ENCODE data around the gene FNDC5.

FNDC5 gene

GRCh38 chr1:32897082-32898049, 26.7 kb upstream of the FNDC5 start:
- DNase-seq (ENCODE audit: low spot score), result no peak

DNA sequence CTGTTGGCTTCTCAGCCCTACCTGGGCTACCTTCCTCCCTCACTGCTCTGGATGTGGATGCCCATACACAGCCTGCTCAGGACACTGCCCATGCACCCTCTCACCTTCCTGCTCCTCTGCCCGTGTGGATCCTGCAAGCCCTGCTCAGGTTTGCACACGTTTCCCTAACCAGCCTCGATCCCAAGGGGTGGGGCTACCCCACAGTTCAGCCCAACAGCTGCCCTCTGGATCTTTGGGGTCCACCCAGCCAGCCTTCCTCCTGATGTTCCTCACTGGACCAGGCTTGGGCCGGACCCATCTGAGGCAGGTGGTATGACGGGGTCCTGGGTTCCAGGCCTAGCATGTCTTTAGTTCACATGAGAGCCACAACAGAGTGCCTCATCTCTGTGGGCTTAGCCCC, 25.7 kb upstream of the FNDC5 start:
- DNase-seq (ENCODE audit: low spot score), result no peak

DNA sequence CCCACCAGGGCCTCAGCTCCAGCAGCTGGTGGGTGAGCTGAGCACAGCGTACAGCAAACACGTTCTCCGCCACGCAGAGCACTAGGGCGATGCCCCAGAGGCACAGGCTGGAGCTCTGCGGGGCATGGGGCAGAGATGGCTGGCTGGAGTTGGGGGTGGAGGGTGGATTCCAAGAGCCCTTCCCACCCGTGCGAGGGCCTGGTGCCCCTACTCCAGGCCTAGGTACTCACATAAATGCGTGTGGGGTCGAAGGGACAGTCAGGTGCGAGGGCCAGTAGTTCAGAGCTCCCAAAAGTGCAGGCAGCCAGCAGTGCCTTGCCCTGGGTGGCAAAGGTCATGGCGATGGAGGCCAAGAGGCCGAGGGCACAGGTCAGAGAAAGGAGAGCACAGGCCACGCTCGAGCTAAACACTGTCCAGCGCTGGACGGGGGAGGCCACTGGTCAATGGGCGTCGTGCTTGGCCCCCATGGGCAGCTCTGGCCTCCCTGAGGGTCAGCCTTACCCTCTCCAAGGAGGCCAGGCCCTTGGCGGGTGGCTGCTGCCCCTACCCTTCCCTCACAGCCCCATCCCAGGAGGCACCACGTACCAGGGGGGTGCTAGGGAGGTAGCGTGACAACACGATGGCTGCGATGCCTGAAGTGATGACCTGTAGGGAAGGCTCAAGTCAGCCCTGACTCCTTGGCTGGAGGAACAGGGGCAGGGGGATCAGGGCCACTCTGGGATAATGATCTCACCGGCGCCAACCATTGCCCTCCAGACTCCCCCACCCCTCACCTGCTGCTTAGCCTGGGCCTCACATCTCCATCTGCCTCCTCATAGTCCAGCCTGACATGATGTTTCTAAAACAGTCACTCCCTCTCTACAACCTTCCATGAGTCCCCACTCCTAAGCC, 24.9 kb upstream of the FNDC5 start:
- no peak for DNase-seq (ENCODE audit: low spot score)

DNA sequence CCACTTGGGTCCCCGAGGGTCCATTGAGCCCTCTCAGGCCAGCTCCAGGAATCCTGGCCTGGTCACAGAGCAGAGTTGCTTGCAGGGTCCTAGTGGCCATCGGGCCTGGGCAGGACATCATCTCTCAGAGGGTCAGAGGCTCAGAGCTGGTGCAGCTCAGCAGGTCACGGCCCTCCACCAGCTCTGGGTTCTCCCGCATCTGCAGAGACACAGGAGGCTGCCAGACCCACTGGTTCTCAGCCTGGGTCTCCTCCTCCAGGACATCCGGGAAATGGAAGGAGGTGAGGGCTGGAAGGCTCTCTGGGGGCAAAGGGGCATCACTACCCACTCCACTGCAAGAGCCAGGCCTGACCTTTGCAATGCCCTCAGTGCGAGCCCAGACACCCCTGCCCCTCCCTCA, 24.0 kb upstream of the FNDC5 start:
- DNase-seq (ENCODE audit: low spot score), result no peak

- no peak for DNase-seq (ENCODE audit: low spot score)
These were observed 23.4 kb upstream of the FNDC5 start for GRCh38 chr1:32894019-32894600.

GRCh38 chr1:32893198-32894018, 22.7 kb upstream of the FNDC5 start:
- DNase-seq (ENCODE audit: low spot score), result peak; percentile 86

DNA sequence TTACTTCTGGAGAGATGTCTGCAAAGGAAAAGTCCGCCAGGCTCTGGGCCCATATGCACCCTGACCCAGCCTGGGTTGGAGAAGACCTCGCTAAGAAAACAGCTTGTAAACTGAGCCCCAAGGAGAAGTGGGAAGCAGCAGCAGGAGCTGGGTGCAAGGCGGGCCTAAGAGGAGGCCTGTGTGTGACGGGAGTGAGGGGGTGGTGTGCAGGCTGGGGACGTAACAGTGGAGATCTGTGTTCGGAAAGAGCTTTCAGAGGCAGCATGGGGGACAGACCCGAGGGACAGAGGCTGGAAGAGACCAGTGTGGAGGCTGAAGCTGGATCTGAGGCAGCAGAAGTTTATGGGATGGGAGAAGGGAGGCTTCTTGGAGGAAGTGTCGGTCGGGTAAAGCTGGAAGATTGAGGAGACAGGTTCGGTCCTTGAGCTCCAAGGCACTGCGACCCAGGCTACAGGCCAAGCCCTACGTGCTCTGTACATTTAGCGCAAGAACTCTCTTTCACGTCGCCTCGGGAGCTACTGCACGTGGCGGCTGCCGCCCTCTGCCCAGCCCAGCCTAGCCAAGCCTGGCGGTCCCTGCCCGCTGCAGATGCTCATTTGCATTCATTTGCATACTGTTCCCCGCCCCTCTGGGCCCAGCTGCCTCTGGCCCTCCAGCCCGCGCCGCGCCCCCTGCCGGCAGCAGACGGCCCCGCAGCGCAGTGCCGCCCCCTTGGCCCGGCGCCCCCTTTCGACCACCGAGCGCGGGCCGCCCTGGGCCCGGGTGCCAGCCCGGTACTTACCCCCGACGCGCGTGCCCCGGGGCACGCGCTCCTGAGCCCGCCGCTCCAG, 21.9 kb upstream of the FNDC5 start:
- peak; percentile 86 for DNase-seq (ENCODE audit: low spot score)

DNA sequence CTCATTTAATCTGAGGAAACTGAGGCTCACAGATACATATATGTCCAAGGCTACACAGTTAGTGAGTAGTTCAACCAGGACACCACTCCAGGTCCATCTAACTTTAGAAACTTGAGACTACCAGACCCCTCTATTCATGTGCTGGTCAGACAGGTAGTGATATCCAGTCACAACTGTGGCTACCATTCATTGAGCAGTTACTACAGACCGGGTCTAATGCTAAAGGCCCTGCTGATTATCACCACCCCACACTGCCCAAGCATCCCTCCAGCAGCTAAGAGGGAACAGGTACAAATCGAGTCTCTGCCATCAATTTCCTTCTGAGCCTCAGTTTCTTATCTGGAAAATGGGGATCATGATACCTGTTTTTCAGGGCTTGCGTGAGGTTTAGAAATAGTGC, 20.9 kb upstream of the FNDC5 start:
- DNase-seq (ENCODE audit: low spot score), result no peak

DNA sequence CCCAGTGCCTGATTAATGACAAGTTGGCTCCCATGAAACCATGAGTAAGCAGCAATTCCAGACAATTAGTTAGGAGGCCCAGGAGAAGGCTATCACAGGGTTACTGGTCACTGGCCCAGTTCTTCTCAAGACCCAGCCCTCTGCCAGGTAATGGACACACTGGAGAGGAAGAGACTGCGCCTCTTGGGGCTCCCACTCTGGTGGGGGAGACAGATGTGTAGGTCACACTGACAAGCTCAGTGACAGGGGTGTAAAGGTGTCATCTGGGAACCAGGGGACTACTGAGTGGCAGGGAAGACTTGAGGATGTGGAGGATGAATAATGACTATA, 20.5 kb upstream of the FNDC5 start:
- no peak for DNase-seq (ENCODE audit: low spot score)

GRCh38 chr1:32890516-32891240, 20.0 kb upstream of the FNDC5 start:
- no peak for DNase-seq (ENCODE audit: low spot score)

DNA sequence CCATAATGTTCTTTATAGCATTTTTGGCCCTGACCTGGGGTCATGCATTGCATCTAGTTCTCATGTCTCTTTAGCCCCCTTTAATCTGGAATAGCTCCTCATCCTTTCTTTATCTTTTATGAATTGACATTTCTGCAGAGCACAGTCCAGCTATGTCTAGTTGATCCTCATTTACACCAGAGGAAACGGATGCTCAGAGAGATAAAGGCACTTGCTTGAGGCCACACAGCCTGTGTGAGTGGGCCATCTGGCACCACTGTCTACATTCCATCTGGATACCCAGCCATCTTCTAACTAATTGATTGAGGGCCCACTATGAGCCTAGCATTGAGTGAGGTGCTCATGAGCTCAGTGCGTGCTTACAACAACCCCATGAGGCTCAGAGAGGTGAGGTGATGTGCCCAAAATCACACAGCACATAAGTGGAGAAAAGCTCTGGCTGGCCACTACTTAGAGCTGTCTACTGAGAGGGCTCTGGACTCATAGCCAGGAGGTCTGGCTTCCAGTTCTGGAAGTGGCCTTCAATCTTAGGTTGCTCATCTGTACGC, 19.1 kb upstream of the FNDC5 start:
- DNase-seq (ENCODE audit: low spot score), result no peak

GRCh38 chr1:32888677-32889420, 18.1 kb upstream of the FNDC5 start:
- DNase-seq (ENCODE audit: low spot score), result no peak

GRCh38 chr1:32888134-32888533, 17.4 kb upstream of the FNDC5 start:
- DNase-seq (ENCODE audit: low spot score), result no peak

- DNase-seq (ENCODE audit: low spot score), result no peak
These were observed 16.9 kb upstream of the FNDC5 start for GRCh38 chr1:32887623-32888022.

DNA sequence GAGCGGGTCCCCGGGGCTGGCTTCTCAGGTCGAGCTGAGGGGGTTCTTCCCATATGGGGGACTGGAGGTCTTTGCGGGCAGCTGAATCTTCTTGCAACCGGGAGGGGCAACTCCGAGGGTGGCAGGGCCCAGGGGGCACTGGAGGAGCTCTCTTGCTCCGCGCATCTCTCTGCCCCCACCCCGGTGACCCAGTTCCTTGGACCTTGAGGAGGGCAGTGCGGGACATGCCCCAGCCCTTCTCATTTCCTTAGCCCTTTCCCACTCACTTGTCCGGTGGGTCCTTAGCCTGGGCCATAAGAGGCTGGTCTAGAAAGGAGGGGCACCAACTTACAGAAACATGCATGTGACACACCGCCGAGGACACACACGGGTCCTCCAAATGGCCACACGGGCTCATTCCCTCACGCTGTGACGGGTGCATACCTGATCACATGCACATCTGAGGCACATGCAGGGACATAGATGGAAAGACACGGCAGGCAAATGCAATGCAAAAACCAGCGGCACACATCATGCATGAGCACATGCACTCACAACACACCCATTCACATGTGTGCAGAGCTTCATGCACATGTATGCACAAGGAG, 16.2 kb upstream of the FNDC5 start:
- no peak for DNase-seq (ENCODE audit: low spot score)

DNA sequence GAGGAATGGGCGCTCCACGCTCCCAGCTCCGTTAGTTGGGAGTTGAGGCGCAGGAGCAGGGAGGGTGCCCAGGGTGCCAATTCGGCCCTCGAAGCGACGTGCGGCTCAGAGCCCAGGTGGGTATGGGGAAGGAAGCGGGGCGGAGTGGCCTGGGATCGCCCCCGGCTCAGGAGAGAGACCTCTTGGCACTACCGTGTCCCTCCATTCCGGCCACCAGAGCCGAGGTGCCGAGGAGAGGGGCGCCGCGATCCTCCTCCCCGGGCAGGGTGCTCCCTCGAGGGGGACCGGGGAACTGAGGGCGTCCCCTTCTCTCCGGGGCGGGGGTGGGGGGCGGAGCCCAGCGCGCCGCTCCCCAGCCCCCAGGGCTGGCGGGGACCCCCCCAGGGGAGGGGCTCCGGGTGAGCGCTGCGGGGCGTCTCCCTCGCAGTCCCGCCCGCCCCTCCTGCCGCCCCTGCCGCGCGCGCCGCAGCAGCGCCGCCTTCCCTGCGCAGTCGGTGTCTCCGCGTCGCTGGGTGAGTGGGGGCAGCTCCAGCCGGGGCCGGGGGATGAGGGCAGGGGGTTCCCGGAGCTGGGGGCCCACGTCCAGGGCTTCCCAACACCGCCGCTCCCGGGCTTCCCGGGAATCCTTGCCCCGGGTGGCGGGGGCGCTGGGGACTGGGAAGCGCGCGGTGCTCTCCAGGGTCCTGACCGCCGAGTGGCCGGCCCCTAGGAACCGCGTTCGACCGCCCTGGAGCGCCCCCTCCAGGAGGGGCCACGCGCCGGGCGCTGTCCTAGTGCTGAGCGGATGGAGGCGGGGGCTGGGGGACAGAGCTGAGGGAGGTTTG, 15.5 kb upstream of the FNDC5 start, which contains the start of gene HPCA:
Gene HPCA, plus strand, starts transcription at position 488 of the 824 bp plus-strand sequence. CDS start 2,408 bp downstream, outside the sequence.
- DNase-seq (ENCODE audit: low spot score), result peak; percentile 95

- DNase-seq (ENCODE audit: low spot score), result no peak
These were observed 14.9 kb upstream of the FNDC5 start for GRCh38 chr1:32885676-32886003.

DNA sequence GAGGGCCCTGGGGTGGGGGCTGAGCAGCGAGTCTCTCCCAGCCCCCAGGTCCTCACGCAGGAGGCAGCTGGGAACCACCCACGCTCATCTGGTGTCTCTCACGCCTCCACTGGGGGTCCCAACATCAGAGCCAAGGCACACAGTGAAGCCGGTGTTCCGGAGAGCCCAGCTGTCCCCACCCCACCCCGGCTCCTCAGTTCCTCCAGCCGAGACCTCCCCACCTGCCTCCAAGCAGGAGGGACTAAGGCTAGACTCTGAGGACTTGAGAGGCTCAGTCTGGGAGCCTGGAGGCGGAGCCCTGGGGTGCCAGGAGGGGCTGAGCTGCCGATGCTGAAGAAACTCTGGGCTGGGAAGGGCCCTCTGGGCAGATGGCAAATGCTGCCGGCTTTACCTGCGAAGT, 14.0 kb upstream of the FNDC5 start:
- DNase-seq (ENCODE audit: low spot score), result no peak
